Activated naive CD4-positive, alpha-beta T cell treated with anti-CD3 and anti-CD28 coated beads for 36 hours (primary cell): ENCODE measurements around the gene TXNDC16. TPM values are rescaled to one million over a fixed set of nuclear protein-coding genes. Genes with fewer than 3 reads are reported as not detected.

Experiments used
- CTCF ChIA-PET: fragments of 350-600 bp; sonication (Branson Sonifier 250); formaldehyde crosslinking; loops from one replicate; lab custom pipeline; 2021; ENCODE audit warnings: antibody characterized with exemption; lab: Charles Lee
- DNase-seq: peaks from one replicate; pipeline ENCODE4 v3.0.0-alpha.2; 2020
- H3K27ac Mint-ChIP-seq: one replicate; pipeline ENCODE4 v1.8.0; 2021; ENCODE audit warnings: mild to moderate bottlenecking, mixed read lengths
- H3K27me3 Mint-ChIP-seq: one replicate; pipeline ENCODE4 v1.8.0; 2021; ENCODE audit warnings: low read depth, mixed read lengths
- H3K36me3 Mint-ChIP-seq: one replicate; pipeline ENCODE4 v1.8.0; 2021; ENCODE audit warnings: low read depth, mixed read lengths
- H3K4me1 Mint-ChIP-seq: one replicate; pipeline ENCODE4 v1.8.0; 2021; ENCODE audit warnings: low read depth, mixed read lengths
- H3K4me3 Mint-ChIP-seq: one replicate; pipeline ENCODE4 v1.8.0; 2021; ENCODE audit warnings: mild to moderate bottlenecking, moderate library complexity, mixed read lengths
- H3K9me3 Mint-ChIP-seq: one replicate; pipeline ENCODE4 v1.8.0; 2021; ENCODE audit warnings: mixed read lengths
- intact Hi-C: fragments of 100-400 bp; cut with micrococcal nuclease; formaldehyde crosslinking; loops from one replicate; pipeline ENCODE4 v1.15.1; 2023
- total RNA-seq, 2 experiments: library from RNA; stranded (reverse); gene quantifications; one replicate each; pipeline ENCODE4 v1.2.3, GENCODE V29; 2021

The TXNDC16 gene
- total RNA-seq, 2 experiments from 2014 or later, result 4.5 to 4.6 TPM

DNA sequence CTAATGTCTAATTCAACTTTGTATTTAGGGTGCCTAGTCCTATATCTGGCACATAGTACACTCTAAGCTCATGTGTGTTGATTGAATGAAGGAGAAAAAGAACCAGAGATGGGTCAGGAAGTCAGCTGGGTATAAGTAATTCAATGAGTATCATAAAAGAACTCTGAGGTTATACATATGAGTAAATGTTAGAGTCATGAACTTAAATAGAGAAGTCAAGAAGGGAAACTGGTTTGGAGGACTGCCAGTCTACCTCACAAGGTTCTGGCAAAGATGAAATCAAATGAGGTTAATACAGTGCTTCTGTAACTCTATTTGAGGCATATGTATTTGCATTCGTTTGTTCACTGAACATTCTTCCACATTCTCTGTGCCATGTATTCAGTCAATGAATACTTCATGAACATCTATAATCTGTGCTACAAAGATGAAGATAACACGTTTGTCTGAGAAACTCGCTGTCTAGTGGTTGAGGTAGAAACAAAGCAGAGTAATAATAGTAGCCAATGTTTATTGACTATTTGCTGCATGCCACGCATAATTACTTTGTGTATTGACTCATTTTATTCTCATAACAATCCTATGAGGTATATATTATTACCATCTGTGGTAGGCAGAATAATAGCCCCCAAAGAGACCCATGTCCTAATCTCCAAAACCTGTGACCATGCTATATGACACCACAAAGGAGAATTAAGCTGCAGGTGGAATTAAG is 149.3 kb downstream of the TXNDC16 start:
- H3K4me1 Mint-ChIP-seq, result peaks cover 50% of the 10 kb centered on the region
- CTCF ChIA-PET, result interaction anchor here (0.9 to 1.2 kb wide), 6 partner anchors 9 to 362 kb away, joined by 3 to 4 read pairs (median 3); no protein-coding TSS in a partner anchor
- intact Hi-C loops, result loop anchor here (1.0 to 10.0 kb wide), 13 partner anchors 11 to 1881 kb away; partner anchors contain the start of genes FRMD6, GPR137C, PTGER2 and TXNDC16
- H3K27me3 Mint-ChIP-seq, result peaks cover 4% of the 10 kb centered on the region
- H3K9me3 Mint-ChIP-seq, result no peaks in the 10 kb centered on the region
- no peaks in the 10 kb centered on the region for H3K36me3 Mint-ChIP-seq
- H3K4me3 Mint-ChIP-seq, result no peak overlapping the region
- H3K27ac Mint-ChIP-seq, result no peak overlapping the region
- DNase-seq, result peak; percentile 77

GRCh38 chr14:52400846-52401245 is 151.5 kb downstream of the TXNDC16 start:
- H3K9me3 Mint-ChIP-seq, result no peaks in the 10 kb centered on the region
- no peak overlapping the region for H3K4me3 Mint-ChIP-seq
- H3K36me3 Mint-ChIP-seq, result no peaks in the 10 kb centered on the region
- no peak overlapping the region for H3K27ac Mint-ChIP-seq
- CTCF ChIA-PET, result interaction anchor here (0.7 to 1.4 kb wide), 7 partner anchors 9 to 102 kb away, joined by 3 to 6 read pairs (median 3); no protein-coding TSS in a partner anchor
- H3K27me3 Mint-ChIP-seq, result peaks cover 4% of the 10 kb centered on the region
- DNase-seq, result no peak
- intact Hi-C loops, result loop anchor here (5.0 to 10.0 kb wide), 6 partner anchors 151 to 1879 kb away; partner anchors contain the start of genes FRMD6, GPR137C and TXNDC16
- H3K4me1 Mint-ChIP-seq, result peaks cover 47% of the 10 kb centered on the region

DNA sequence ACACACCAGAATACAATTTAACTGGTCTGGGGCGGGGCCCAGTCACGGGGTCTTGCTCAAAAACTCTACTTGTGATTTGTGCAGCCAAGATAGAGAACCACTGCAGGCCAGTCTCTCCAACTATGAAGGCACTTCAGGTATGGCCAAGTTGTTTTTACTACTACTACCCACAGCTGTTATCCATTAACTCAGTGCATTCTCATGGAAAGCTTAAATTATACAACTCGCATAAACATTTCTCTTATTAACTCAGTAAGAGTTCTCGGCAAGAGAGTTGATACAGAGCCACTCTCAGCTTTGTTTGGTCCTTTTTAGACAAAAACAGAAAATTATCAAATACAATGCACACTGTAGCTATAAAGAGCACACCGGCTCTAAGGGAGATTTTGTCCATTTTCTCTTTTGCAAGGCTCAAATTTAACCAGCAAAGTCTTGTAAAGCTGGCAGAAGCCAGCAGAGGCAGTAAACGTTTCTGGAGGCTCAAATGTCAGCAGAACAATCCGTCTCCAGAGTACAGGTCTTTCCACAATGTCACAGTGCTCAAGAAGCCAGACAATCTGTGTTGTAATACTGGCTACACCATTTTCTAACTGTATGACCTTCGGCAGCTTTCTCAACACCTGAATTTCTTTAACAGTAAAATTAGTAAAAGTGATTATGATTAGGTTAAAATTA is 152.2 kb downstream of the TXNDC16 start:
- CTCF ChIA-PET, result interaction anchor here (0.9 to 1.4 kb wide), 6 partner anchors 8 to 101 kb away, joined by 3 to 6 read pairs (median 3); no protein-coding TSS in a partner anchor
- no peak overlapping the region for H3K27ac Mint-ChIP-seq
- H3K4me1 Mint-ChIP-seq, result peaks cover 45% of the 10 kb centered on the region
- H3K9me3 Mint-ChIP-seq, result no peaks in the 10 kb centered on the region
- H3K4me3 Mint-ChIP-seq, result no peak overlapping the region
- no peak for DNase-seq
- peaks cover 4% of the 10 kb centered on the region for H3K27me3 Mint-ChIP-seq
- intact Hi-C loops, result loop anchor here (5.0 to 10.0 kb wide), 6 partner anchors 152 to 1878 kb away; partner anchors contain the start of genes FRMD6, GPR137C and TXNDC16
- no peaks in the 10 kb centered on the region for H3K36me3 Mint-ChIP-seq

DNA sequence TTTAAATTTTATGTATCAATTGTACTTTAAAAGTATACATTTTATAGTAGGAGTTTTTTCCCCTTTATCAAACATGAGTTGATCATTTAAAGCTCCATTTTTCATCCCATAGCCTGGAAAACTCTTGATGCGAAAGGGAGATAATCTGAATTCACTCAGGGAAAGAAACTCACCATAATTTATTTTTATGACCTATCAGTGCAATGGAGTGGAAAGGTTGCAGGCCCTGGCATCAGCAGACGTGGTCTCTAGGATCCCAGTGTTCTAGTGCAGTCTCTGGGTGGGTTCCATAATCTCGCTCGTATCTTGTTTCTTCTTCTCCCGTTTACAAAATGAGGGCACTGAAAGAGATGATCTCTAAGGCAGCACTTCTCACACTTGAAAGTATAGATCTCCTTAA is 153.2 kb downstream of the TXNDC16 start:
- Mint-ChIP-seq H3K27ac (no peak overlapping the region), H3K27me3 (no peaks in the 10 kb centered on the region), H3K4me1 (peaks cover 41% of the 10 kb centered on the region), H3K9me3 (no peaks in the 10 kb centered on the region), H3K36me3 (no peaks in the 10 kb centered on the region), H3K4me3 (no peak overlapping the region)
- intact Hi-C loops, result no loop called here
- CTCF ChIA-PET, result interaction anchor here (0.7 to 1.1 kb wide), 2 partner anchors 23 to 78 kb away, joined by 3 to 4 read pairs; no protein-coding TSS in a partner anchor
- no peak for DNase-seq

- CTCF ChIA-PET, result interaction anchor here (0.9 kb wide), 1 partner anchor 15 kb away, joined by 4 read pairs; no protein-coding TSS in a partner anchor
- intact Hi-C loops, result no loop called here
These were observed 154.5 kb downstream of the TXNDC16 start for GRCh38 chr14:52397844-52398243.

GRCh38 chr14:52395728-52396127 is 156.6 kb downstream of the TXNDC16 start:
- no peak for DNase-seq
- CTCF ChIA-PET, result no interaction called here
- H3K27me3 Mint-ChIP-seq, result no peaks in the 10 kb centered on the region
- H3K4me1 Mint-ChIP-seq, result peaks cover 12% of the 10 kb centered on the region
- H3K36me3 Mint-ChIP-seq, result no peaks in the 10 kb centered on the region
- H3K27ac Mint-ChIP-seq, result no peak overlapping the region
- H3K9me3 Mint-ChIP-seq, result no peaks in the 10 kb centered on the region
- intact Hi-C loops, result no loop called here
- no peak overlapping the region for H3K4me3 Mint-ChIP-seq

More at GRCh38 chr14:52397844-52398243, 154.5 kb downstream of the TXNDC16 start:
- H3K27me3 Mint-ChIP-seq, result no peaks in the 10 kb centered on the region
- DNase-seq, result no peak
- H3K27ac Mint-ChIP-seq, result no peak overlapping the region
- no peaks in the 10 kb centered on the region for H3K36me3 Mint-ChIP-seq
- no peak overlapping the region for H3K4me3 Mint-ChIP-seq
- H3K4me1 Mint-ChIP-seq, result peaks cover 34% of the 10 kb centered on the region
- H3K9me3 Mint-ChIP-seq, result no peaks in the 10 kb centered on the region

DNA sequence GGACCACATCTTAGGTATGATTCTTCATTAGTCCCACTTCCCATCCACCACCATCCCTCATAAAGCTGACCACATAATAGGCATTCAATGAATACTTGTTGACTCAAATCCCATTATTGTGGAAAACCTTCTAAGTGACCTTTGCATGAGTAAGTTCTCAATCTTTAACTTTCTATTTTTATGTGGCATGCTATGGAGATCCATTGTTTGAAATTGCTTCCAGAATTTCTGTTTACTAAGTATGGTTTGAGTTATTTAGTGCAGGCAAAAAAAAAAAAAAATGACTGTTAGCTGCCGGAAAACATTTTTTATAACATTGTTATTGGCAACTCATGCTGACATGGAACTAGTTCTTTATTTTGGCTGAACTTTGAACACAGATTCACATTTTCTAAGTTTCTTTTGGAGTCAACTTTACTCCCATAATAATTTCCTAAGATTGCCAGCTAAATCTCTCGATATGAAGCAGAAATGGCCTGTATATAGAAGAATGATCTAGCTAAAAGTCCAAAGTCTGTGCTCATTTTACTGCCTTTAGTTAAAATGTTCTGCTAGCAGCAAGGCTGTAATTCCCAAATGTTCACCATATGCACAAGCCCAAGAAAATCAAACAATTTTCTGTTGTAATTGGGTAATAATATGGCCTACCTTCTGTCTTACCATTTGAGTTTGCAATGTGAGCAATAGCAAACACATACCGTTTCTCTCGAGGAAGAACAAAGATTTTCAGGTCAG is 160.3 kb downstream of the TXNDC16 start:
- CTCF ChIA-PET, result interaction anchor here (0.6 to 1.0 kb wide), 3 partner anchors 9 to 119 kb away, joined by 3 to 4 read pairs (median 4); no protein-coding TSS in a partner anchor
- no peaks in the 10 kb centered on the region for H3K4me1 Mint-ChIP-seq
- H3K9me3 Mint-ChIP-seq, result no peaks in the 10 kb centered on the region
- H3K4me3 Mint-ChIP-seq, result no peak overlapping the region
- H3K27me3 Mint-ChIP-seq, result no peaks in the 10 kb centered on the region
- DNase-seq, result no peak
- H3K36me3 Mint-ChIP-seq, result no peaks in the 10 kb centered on the region
- H3K27ac Mint-ChIP-seq, result no peak overlapping the region
- intact Hi-C loops, result no loop called here

Other genes starting within 250 kb of the TXNDC16 start
- 1 to 10 TPM in 1 of 2 experiments, under 1 TPM in 1; 0.67 to 1.2 TPM for gene PTGER2, start 238.2 kb downstream of the TXNDC16 start, total RNA-seq
- gene GPR137C, start 331 bp upstream of the TXNDC16 start, total RNA-seq, result under 1 TPM in 1 of 2 experiments, not detected in 1; 0.07 TPM
- 10 to 100 TPM; 87.4 to 90.4 TPM for gene ERO1A, start 143.1 kb upstream of the TXNDC16 start, total RNA-seq
- gene PSMC6, start 154.7 kb upstream of the TXNDC16 start, total RNA-seq, result 100 to 1,000 TPM; 103 to 114 TPM
- gene STYX, start 177.7 kb upstream of the TXNDC16 start, total RNA-seq, result 10 to 100 TPM; 13.3 to 14.1 TPM
- 10 to 100 TPM; 26.1 to 26.9 TPM for gene GNPNAT1, start 239.1 kb upstream of the TXNDC16 start, total RNA-seq